Memory B cell (primary cell): ENCODE results near the gene HUS1.
A peak's percentile ranks its signal among the peaks of the same experiment; 100 is the strongest.
"Not testable (repeated sequence)": the region's sequence is repeated elsewhere in the genome, so short reads cannot be mapped to it uniquely, and the experiment has no call there.

ENCODE experiments used
- ATAC-seq: fragments of 150-1000 bp; cut with Tn5 transposase; 2 replicates; pipeline ENCODE4 v1.10.0; 2021; ENCODE audit warnings: low read depth, mild to moderate bottlenecking, moderate library complexity
- DNase-seq, 2 donors: peaks; one replicate each; pipeline ENCODE4 v3.0.0; 2022; ENCODE audit warnings: low spot score in 2 of 2
- H3K27ac Mint-ChIP-seq: one replicate; pipeline ENCODE4 v1.8.0; 2022; ENCODE audit warnings: mild to moderate bottlenecking, moderate library complexity, mixed read lengths
- H3K27me3 Mint-ChIP-seq: one replicate; pipeline ENCODE4 v1.8.0; 2022; ENCODE audit warnings: mixed read lengths
- H3K36me3 Mint-ChIP-seq: one replicate; pipeline ENCODE4 v1.8.0; 2022; ENCODE audit warnings: mild to moderate bottlenecking, mixed read lengths
- H3K4me1 Mint-ChIP-seq: one replicate; pipeline ENCODE4 v1.8.0; 2022; ENCODE audit warnings: mixed read lengths
- H3K4me3 Mint-ChIP-seq: one replicate; pipeline ENCODE4 v1.8.0; 2022; ENCODE audit warnings: mild to moderate bottlenecking, moderate library complexity, mixed read lengths
- H3K9me3 Mint-ChIP-seq: one replicate; pipeline ENCODE4 v1.8.0; 2022; ENCODE audit warnings: mixed read lengths

HUS1 gene

DNA sequence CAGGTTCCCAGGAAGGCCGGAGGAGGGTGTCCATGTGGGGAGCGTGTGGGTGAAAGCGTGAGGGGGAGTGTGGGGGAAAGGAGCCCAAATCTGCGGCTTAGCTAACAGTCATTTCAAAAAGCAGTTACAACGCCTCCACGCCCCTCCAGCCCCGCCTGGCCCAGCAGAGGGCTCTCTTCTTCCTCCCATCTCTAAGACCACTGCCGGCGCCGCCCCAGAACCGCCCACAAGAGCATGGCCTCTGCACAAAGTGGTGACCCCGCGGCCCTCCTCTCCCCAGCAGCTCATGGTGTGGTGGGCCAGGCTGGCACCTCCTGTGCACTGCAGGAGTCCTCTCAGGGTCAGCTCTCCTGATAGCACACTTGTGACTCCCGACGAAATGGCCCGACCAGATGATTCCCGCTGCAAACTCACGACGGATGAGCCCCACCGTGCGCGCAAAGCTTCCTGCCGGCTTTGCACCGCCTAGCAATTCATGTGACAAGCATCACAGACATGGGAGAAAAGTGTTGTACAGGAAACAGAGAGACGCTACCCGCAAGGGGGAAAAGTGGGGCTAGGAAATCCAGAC, 12.4 kb upstream of the HUS1 start:
- H3K4me1 Mint-ChIP-seq, result peaks cover 11% of the 10 kb centered on the region
- no peaks in the 10 kb centered on the region for H3K27me3 Mint-ChIP-seq
- H3K4me3 Mint-ChIP-seq, result peak overlapping the region; percentile 95
- ATAC-seq, result peak; percentile 98
- peak; percentile 77 to 80 for DNase-seq
- H3K27ac Mint-ChIP-seq, result peak overlapping the region; percentile 88
- peaks cover 6% of the 10 kb centered on the region for H3K9me3 Mint-ChIP-seq
- H3K36me3 Mint-ChIP-seq, result no peaks in the 10 kb centered on the region

DNA sequence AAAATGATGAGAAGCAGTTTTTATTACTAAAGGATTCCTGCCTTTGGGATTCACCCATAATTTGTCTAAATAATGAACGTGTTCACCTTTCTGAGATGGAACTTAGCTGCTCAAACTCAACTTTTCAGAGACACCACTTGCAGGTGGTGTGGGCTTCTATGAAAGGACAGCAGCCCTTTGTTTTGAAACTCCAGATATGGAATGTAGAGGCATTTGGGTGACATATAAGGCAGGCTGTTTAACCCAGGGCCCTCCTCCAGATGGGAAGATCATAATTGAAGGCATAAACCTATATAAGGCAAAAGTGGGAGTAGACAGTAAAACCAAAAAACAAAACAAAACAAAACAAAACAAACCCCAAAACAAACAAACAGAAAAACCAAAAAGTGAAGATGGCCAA, 11.9 kb upstream of the HUS1 start:
- Mint-ChIP-seq H3K4me3 (peak overlapping the region; percentile 95), H3K27ac (peak overlapping the region; percentile 88), H3K27me3 (no peaks in the 10 kb centered on the region), H3K9me3 (peaks cover 6% of the 10 kb centered on the region), H3K4me1 (peaks cover 11% of the 10 kb centered on the region), H3K36me3 (no peaks in the 10 kb centered on the region)
- DNase-seq (no peak), ATAC-seq (no peak)

DNA sequence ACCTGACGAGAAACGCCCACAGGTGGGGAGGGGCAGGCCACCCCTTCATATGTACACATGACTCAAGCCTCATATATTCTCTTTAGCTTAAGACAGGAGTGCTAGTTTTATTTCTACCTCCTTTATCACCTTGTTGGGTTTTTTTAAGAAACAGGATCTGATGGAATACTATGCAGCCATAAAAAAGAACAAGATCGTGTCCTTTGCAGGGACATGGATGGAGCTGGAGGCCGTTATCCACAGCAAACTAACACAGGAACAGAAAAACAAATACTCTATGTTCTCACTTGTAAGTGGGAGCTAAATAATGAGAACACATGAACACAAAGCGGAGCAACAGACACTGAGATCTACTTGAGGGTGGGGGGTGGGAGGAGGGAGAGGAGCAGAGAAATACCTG, 11.2 kb upstream of the HUS1 start:
- no peak overlapping the region for H3K4me3 Mint-ChIP-seq
- H3K27ac Mint-ChIP-seq, result no peak overlapping the region
- H3K27me3 Mint-ChIP-seq, result no peaks in the 10 kb centered on the region
- DNase-seq (no peak), ATAC-seq (no peak)
- H3K4me1 Mint-ChIP-seq, result peaks cover 11% of the 10 kb centered on the region
- no peaks in the 10 kb centered on the region for H3K36me3 Mint-ChIP-seq
- H3K9me3 Mint-ChIP-seq, result peaks cover 6% of the 10 kb centered on the region

GRCh38 chr7:47989607-47990400, 10.4 kb upstream of the HUS1 start:
- H3K4me3 Mint-ChIP-seq, ATAC-seq, DNase-seq, H3K36me3 Mint-ChIP-seq, H3K27me3 Mint-ChIP-seq, H3K27ac Mint-ChIP-seq, H3K9me3 Mint-ChIP-seq: not testable (repeated sequence)
- H3K4me1 Mint-ChIP-seq, result peaks cover 11% of the 10 kb centered on the region

GRCh38 chr7:47988496-47989386, 9.3 kb upstream of the HUS1 start:
- no peaks in the 10 kb centered on the region for H3K27me3 Mint-ChIP-seq
- no peaks in the 10 kb centered on the region for H3K36me3 Mint-ChIP-seq
- no peak for ATAC-seq
- no peak overlapping the region for H3K27ac Mint-ChIP-seq
- H3K4me1 Mint-ChIP-seq, result peaks cover 11% of the 10 kb centered on the region
- no peak overlapping the region for H3K4me3 Mint-ChIP-seq
- DNase-seq, result no peak
- H3K9me3 Mint-ChIP-seq, result no peaks in the 10 kb centered on the region

- Mint-ChIP-seq H3K27ac (peak overlapping the region; percentile 20), H3K4me1 (peaks cover 13% of the 10 kb centered on the region), H3K9me3 (no peaks in the 10 kb centered on the region), H3K4me3 (no peak overlapping the region), H3K36me3 (peaks cover 7% of the 10 kb centered on the region), H3K27me3 (no peaks in the 10 kb centered on the region)
- DNase-seq (no peak), ATAC-seq (no peak)
These were observed 3.2 kb upstream of the HUS1 start for GRCh38 chr7:47982610-47983009.

GRCh38 chr7:47980648-47981047, 1.2 kb upstream of the HUS1 start:
- not testable (repeated sequence) for H3K4me3 Mint-ChIP-seq, H3K27me3 Mint-ChIP-seq, H3K27ac Mint-ChIP-seq, ATAC-seq, H3K9me3 Mint-ChIP-seq, DNase-seq
- peaks cover 16% of the 10 kb centered on the region for H3K4me1 Mint-ChIP-seq
- peaks cover 14% of the 10 kb centered on the region for H3K36me3 Mint-ChIP-seq

DNA sequence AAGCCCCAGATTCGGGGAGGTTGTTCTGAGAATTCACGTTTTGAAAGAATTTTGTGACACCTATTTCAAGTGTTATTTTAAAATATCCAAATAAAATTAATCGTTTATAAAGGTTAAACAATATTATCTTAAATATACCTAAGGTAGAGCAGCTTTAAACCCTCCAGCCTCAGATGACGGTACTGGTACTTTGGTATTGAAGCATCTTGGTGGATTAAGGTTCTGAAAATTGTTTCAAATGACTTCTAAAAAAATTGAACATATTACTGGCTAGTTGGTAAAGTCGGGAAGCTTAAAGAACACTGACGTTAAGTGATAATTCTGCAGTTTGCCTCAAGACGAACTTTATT, 392 bp upstream of the HUS1 start:
- Mint-ChIP-seq H3K4me3 (peak overlapping the region; percentile 94), H3K4me1 (peaks cover 16% of the 10 kb centered on the region), H3K27ac (peak overlapping the region; percentile 99), H3K36me3 (peaks cover 17% of the 10 kb centered on the region), H3K9me3 (no peaks in the 10 kb centered on the region), H3K27me3 (no peaks in the 10 kb centered on the region)
- ATAC-seq (no peak), DNase-seq (no peak)

DNA sequence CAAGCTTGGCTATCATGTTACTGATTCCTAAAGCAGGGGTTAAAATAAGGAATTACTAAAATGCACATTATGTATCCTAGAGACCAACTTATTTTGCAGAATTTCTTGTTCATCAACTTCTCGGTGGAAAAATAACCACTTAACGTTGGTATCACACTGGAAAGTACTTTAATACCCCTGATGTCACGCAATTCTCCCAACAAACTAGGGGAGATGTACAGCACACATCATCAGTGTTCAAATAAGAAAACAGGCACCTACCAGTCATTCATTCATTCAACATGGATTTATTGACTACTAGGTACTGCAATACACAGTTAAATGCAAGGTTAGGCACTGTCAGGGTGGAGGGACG, 648 bp downstream of the HUS1 start:
- peaks cover 21% of the 10 kb centered on the region for H3K4me1 Mint-ChIP-seq
- H3K27me3 Mint-ChIP-seq, result no peaks in the 10 kb centered on the region
- DNase-seq (no peak), ATAC-seq (no peak)
- peaks cover 25% of the 10 kb centered on the region for H3K36me3 Mint-ChIP-seq
- peak overlapping the region; percentile 99 for H3K27ac Mint-ChIP-seq
- peak overlapping the region; percentile 94 for H3K4me3 Mint-ChIP-seq
- H3K9me3 Mint-ChIP-seq, result no peaks in the 10 kb centered on the region

- H3K4me1 Mint-ChIP-seq, result peaks cover 21% of the 10 kb centered on the region
- ATAC-seq, result no peak
These were observed 5.7 kb downstream of the HUS1 start for GRCh38 chr7:47973739-47974138.

DNA sequence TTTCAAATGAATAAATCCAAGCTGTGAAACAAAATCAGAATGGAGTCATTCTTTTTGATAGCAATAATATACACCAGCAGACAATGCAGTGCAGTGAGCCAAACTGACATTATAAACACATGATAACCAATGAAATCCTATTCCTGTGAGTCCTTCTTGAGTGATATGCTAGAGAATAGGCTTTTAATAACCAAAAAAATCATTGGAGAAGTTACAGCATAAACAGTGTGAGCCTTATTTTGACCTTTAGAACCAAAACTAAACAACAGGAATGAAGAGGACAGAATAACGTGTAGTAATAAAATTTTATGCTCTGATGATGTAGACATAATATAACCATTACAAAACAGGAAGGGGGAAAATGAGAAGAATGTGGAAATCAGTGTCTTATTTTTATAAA, 8.7 kb downstream of the HUS1 start:
- H3K36me3 Mint-ChIP-seq, result peaks cover 48% of the 10 kb centered on the region

More at GRCh38 chr7:47973739-47974138, 5.7 kb downstream of the HUS1 start:
- peaks cover 47% of the 10 kb centered on the region for H3K36me3 Mint-ChIP-seq
- H3K27ac Mint-ChIP-seq, result no peak overlapping the region
- H3K27me3 Mint-ChIP-seq, result no peaks in the 10 kb centered on the region
- H3K4me3 Mint-ChIP-seq, result no peak overlapping the region
- H3K9me3 Mint-ChIP-seq, result no peaks in the 10 kb centered on the region
- DNase-seq, result no peak

DNA sequence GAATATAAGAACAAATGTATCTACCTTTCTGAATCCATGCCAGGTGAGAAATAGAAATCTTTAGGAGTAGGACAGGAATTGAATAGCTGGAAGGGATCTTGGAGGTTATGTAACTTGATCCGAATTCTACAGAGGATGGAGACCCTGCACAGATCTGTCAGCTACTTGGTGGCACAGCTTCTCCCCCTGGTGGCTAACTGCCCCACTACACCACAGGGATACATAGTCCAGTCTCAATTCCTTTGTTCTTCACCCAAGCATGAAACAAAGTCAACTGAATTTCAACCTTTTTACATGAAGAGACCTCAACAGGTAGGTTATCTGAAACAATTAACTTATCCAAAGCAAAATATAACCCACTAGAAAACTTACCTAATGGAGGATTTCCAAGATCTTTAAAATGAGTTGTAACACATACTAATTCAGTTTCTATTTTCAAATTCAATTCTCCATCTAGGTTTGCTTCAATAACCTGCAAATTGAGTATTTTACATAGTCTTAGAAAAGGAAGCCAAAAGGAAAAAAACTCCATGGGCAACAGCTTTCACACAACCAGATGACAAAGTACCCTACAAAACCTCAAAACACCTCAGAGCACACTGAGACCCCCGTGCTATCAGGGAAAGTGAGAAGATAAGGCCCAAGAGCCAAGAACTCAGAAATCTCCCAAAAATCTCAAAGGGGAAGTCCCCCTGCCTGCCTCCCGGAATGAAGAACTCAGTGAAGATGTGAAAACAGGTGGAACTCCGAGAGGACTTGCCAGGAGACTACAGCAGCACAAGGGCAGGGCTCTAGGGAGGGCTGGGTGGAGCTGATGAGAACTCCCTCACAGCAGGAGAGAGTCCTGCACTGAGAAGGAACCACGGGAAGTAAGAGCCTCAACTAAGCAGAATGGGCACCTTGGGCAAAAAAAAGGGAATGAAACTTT, 10.3 kb downstream of the HUS1 start:
- Mint-ChIP-seq H3K9me3 (no peaks in the 10 kb centered on the region), H3K36me3 (peaks cover 48% of the 10 kb centered on the region), H3K27me3 (no peaks in the 10 kb centered on the region), H3K27ac (no peak overlapping the region), H3K4me1 (peaks cover 16% of the 10 kb centered on the region), H3K4me3 (no peak overlapping the region)
- peak; percentile 40 to 44 for DNase-seq
- peak; percentile 70 for ATAC-seq

More for the DNA sequence above, 8.7 kb downstream of the HUS1 start:
- Mint-ChIP-seq H3K27ac (no peak overlapping the region), H3K4me3 (no peak overlapping the region), H3K9me3 (no peaks in the 10 kb centered on the region), H3K27me3 (no peaks in the 10 kb centered on the region), H3K4me1 (peaks cover 18% of the 10 kb centered on the region)
- ATAC-seq, result no peak
- no peak for DNase-seq

- Mint-ChIP-seq H3K4me3 (no peak overlapping the region), H3K9me3 (no peaks in the 10 kb centered on the region), H3K36me3 (peaks cover 42% of the 10 kb centered on the region), H3K4me1 (peaks cover 15% of the 10 kb centered on the region), H3K27ac (no peak overlapping the region), H3K27me3 (no peaks in the 10 kb centered on the region)
- DNase-seq, result no peak
- ATAC-seq, result no peak
These were observed 11.7 kb downstream of the HUS1 start for GRCh38 chr7:47967708-47968107.
